GM18861 (cell line): ENCODE data around the gene ERGIC1.

Experiments used
- ATAC-seq: cut with Tn5 transposase; IDR thresholded peaks from one replicate; pipeline ENCODE4 v1.9.1; 2021; ENCODE audit not compliant: unreplicated experiment

Gene ERGIC1

GRCh38 chr5:172939611-172940267, 105.7 kb downstream of the ERGIC1 start:
- ATAC-seq: no peak

DNA sequence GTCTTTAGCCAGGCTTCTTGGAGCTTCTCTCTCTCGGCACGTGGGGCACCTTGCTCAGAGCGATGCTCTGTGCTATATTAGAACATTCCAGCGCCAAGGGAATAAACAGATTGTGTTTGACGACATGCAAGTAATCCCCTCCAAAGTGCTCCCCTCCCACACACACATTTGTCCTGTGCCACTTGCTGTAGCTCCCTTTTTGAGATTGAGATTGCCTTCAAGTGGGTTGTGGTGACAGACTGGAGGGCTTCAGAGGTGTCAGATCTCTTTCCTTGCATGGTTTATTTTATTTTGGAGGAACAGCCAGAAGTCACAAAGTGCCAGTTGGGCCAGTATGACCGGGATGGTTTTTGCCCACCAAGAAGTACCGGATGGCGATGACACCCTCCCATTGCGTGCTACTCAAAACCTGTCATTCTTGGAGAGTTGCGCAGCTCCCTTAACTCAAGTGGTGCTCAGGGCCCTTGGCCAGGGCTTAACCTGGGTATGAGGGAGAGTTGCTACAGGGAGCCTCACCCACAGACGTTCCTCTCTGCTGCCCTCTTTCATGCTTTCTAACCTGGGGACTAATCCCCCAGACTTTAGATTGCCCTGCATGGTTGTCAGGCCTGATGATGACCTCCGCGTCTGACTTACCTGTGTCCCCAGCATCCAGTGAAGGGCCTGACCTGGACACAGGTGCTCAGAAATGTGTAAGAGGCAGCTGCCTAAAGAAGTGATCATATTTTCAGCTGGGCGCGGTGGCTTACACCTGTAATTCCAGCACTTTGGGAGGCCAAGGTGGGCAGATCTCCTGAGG, 106.4 kb downstream of the ERGIC1 start:
- ATAC-seq: no peak

- no peak for ATAC-seq
Observed at GRCh38 chr5:172941067-172941516, 107.0 kb downstream of the ERGIC1 start.

GRCh38 chr5:172942556-172942955, 108.5 kb downstream of the ERGIC1 start:
- no peak for ATAC-seq

DNA sequence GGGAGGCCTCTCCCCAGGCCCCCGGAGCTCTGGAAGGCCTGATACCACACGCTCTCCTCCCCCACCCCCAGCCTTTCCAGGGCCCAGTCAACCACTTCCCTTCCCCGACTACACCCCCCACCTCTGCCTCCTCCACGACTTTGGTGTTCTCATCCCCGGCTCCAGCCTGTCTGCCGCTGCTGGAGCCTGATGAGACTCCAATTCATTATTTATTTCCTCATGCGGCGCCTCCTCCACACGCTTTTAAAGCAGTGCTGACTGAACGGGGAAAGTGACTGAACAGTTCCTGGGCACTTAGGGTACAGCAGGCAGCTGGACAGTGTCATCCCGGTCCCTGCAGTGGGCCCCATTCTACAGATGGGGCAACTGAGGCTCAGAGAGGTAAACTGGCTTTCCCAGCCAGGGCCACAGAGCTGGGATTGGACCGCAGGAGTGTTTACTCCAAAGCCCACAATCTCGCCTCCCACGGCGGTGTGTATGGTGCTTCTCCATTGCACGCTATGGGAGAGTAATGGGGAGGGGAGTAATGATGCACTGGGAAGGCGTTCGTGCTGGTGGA, 109.3 kb downstream of the ERGIC1 start:
- ATAC-seq: no peak

- ATAC-seq: no peak
Observed at GRCh38 chr5:172943906-172944305, 109.9 kb downstream of the ERGIC1 start.

DNA sequence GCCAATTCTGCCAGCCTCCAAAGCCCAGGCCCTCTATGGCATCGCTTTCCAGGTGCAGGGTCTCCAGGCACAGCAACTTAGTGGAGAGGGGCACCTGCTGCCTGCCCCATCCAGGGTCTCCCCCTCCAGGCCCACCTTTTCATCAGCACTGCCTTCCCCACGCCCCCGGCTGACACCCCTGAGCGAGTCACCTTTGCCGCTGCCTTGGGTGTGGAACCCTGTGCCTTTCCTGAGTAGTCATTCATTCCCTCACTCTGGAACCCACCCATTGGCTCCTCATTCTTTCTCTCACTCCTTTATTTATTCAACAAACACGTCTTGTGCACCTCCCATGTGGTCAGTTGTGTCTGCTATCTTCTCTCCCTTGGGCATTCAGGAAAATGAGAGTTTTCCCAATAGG, 110.7 kb downstream of the ERGIC1 start:
- ATAC-seq: no peak

DNA sequence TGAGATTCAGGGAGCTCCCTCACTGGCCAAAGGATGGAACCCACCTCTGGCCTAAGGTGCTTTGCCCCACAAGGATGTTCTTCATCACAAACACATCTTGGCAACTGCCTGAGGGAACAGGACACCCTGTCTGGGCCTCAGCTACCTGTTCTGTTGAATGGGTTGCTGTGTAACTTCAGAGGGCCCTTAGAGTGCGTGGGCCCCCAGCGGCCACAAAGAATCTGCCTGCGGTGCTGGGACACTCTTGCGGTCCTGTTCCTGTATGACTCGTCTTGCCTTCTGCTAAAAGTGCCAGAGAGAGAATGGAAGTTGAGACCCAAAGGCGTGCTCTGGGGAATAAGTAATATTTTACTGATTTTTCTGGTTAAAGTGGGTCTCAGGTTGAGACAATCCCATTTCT, 111.1 kb downstream of the ERGIC1 start:
- ATAC-seq: no peak

DNA sequence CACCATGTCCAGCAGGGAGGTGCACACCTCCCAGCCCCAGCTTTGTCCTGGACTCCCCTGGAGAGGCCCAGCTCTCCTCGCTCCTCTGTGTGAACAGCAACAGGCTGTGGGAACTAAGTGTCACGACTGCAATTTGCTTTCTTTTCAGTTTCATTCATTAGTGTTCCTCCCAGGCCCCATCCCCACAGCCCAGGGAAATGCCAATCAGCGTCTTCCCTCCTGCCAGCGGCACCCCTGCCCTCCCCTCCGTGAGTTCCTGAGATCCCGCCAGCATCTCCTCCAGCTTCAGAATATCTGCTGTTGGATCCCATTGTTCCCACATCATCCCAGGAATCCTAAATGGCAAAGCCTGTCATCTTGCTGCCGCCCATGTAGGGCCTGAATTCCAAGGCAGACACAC, 112.1 kb downstream of the ERGIC1 start:
- no peak for ATAC-seq

DNA sequence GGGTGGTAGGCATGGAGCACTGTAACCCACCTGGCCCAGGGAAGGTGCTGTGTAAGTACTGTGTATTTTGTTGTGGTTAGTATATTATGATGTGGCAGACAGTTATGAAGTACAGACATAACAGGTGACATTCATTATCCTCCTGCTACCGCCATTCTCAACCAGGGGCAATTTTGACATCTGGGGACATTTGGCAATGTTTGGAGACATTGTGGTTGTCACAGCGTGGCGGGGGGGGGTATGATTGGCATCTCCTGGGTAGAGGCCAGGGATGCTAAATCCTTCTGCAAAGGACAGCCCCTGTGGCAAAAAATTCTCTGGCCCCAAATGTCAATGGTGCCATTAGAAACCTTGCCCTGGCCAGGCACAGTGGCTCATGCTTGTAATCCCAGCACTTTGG, 115.4 kb downstream of the ERGIC1 start:
- no peak for ATAC-seq

DNA sequence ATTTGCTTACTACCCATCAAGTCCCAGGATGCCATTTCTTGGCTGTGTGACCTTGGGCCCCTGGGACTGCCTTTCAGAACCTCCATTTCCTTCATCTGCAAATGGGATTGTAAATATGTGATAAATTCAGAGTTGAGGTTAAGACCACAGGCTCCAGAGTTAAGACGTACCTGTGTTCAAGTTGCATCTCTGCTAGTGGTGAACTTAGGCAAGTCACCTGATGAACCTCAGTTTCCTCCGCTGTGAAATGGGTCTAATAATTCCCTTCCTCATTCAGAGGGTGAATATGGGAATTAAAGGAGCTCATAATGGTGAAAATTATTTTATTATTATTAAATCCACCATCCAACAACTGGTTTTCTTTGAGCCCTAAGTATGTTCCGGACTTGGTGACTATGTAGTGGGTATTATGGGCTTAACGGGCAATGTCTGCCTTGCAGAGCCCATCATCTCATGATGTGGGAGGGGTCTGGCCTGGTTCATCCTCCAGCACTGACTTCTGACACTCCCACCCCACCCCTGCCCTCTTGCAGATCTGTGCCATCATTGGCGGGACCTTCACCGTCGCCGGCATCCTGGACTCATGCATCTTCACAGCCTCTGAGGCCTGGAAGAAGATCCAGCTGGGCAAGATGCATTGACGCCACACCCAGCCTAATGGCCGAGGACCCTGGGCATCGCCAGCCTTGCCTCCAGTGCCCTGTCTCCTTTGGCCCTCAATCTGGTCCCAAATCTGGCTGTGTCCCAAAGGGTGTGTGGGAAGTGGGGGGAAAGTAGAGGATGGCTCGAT, 116.3 kb downstream of the ERGIC1 start:
- no peak for ATAC-seq

- no peak for ATAC-seq
Observed at GRCh38 chr5:172951371-172952033, 117.5 kb downstream of the ERGIC1 start.

DNA sequence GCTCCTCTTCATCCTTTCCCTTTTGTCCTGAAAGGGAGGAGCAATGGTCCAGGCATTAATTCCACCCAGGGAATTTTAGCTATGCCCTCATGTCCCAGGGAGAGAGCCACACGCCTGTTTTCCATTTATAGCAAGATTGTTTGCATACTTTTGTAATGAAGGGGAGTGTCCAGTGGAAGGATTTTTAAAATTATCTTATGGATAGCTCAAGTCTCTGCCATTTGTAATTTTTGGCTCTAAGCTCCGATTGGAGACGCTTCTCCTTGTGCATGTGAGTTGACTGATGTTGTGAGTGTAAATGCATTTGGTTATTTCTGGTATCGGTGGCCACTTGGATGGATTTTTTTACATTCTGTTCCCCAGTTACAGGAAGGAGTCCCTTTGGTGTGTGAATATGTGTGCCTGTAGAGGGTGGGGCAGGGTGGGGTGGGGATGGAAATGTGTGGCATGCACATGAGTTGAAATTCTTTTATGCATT, 118.0 kb downstream of the ERGIC1 start:
- ATAC-seq: no peak

- ATAC-seq: no peak
Observed at GRCh38 chr5:172953776-172954675, 120.0 kb downstream of the ERGIC1 start.

DNA sequence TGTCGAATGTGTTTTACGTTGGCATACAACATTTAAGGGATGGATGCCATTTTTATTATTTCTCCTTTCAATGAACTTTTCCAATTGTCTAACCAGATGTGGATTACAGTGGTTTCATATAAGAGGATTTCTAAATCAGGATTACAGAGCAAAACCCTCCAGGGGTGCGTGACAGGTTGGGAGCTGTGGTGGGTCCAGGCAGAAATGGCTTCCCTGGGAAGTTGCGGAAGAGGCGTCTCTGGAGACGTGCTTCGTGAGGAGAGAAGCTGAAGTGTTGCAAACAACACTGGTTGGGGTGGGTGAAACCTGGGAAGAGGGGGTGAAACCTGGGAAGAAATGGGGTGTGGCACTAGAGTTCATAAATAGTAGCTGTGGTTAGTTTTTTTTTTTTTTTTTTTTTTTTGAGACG, 120.7 kb downstream of the ERGIC1 start:
- no peak for ATAC-seq

- ATAC-seq: no peak
Observed at GRCh38 chr5:172956228-172956627, 122.2 kb downstream of the ERGIC1 start.

DNA sequence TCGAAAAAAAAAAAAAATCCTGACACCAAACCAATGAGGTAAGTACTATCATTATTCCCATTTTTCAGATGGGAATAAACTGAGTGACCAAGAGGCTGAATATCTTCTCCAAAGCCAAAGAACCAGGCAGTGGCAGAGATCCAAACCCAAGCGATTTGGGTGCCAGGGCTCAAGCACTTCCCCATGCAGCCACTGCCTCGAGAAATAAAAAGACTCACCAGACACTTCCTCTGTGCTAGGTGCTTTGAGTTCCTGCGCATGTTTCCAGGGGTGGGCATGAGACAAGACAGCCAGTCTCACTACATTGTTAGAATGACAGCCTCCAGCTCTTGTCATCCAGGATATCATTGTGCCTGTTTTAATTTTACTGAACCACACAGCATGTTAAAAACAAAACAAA, 122.9 kb downstream of the ERGIC1 start:
- ATAC-seq: no peak

GRCh38 chr5:172957458-172957857, 123.4 kb downstream of the ERGIC1 start:
- no peak for ATAC-seq

- ATAC-seq: no peak
Observed at GRCh38 chr5:172958331-172959046, 124.4 kb downstream of the ERGIC1 start.
